Ovary (tissue), 3 donors: Measurements from ENCODE around the gene DDB1.
A peak's percentile ranks its signal among the peaks of the same experiment; 100 is the strongest.

Experiments used
- CTCF ChIP-seq, 3 donors: fragments of 450-650 bp in 2 of 3; fragments of 200-600 bp in 1 of 3; IDR thresholded peaks; one replicate each; pipeline versions ENCODE4 v1.5.1 to v1.8.0; 2016 to 2022; ENCODE audit warnings: antibody characterized with exemption in 3 of 3, mild to moderate bottlenecking in 1 of 3
- POLR2A ChIP-seq: fragments of 450-650 bp; IDR thresholded peaks from one replicate; pipeline ENCODE4 v1.6.1; 2017; ENCODE audit warnings: antibody characterized with exemption, mild to moderate bottlenecking, moderate library complexity
- donor health status: DM: no; HTN: no; CAD: no.

GRCh38 chr11:61254403-61255025, 78.4 kb downstream of the DDB1 start:
- peak; percentile 58 to 67 (median 59) for TF ChIP-seq CTCF (IDR thresholded peaks at IDR 0.05)
- no peak for TF ChIP-seq POLR2A
